HepG2 (cell line): Measurements from ENCODE around the gene MYLK. TPM values are rescaled to one million over a fixed set of nuclear protein-coding genes. Genes with fewer than 3 reads are reported as not detected.

ENCODE experiments used
- CHD2 ChIP-seq: IDR thresholded peaks from 2 replicates; pipeline ENCODE4 v1.6.1; 2011; ENCODE audit warnings: low read depth, low read length, improper control_type of control experiment
- EED ChIP-seq: sonication (generic); formaldehyde crosslinking; IDR thresholded peaks from 2 replicates; pipeline ENCODE4 v1.5.0; 2020; ENCODE audit warnings: mild to moderate bottlenecking, missing genetic modification reagents
- HNRNPK ChIP-seq: fragments of 200-400 bp; formaldehyde crosslinking; IDR thresholded peaks from 2 replicates; pipeline ENCODE4 v1.6.1; 2018; ENCODE audit warnings: low read length, low read depth, moderate library complexity, mild to moderate bottlenecking; ENCODE audit not compliant: poor library complexity, severe bottlenecking
- POLR2G ChIP-seq: fragments of 200-400 bp; formaldehyde crosslinking; IDR thresholded peaks from 2 replicates; pipeline ENCODE4 v1.6.1; 2018; ENCODE audit warnings: mild to moderate bottlenecking, low read depth, low read length, moderate library complexity
- RFX3 ChIP-seq: IDR thresholded peaks from 2 replicates; pipeline ENCODE4 v1.6.1; 2016; ENCODE audit warnings: missing biosample characterization, missing genetic modification reagents
- TCF12 ChIP-seq, 2 experiments: fragments of 450-650 bp in 1 of 2; sonication (generic) in 1 of 2; formaldehyde crosslinking in 1 of 2; IDR thresholded peaks; 2 replicates each; pipeline versions ENCODE4 v1.6.1 to v1.8.0; 2017 to 2022; ENCODE audit warnings: antibody characterized with exemption in 1 of 2, mild to moderate bottlenecking in 1 of 2, missing genetic modification reagents in 1 of 2, moderate library complexity in 1 of 2
- TCF7 ChIP-seq: sonication (generic); IDR thresholded peaks from 2 replicates; pipeline ENCODE4 v1.6.1; 2016; ENCODE audit warnings: antibody characterized with exemption, low read depth
- ZBTB25 ChIP-seq: IDR thresholded peaks from 2 replicates; pipeline ENCODE4 v1.6.1; 2018; ENCODE audit warnings: missing genetic modification reagents
- ZFP91 ChIP-seq: sonication (generic); formaldehyde crosslinking; IDR thresholded peaks from 2 replicates; pipeline ENCODE4 v1.9.0; 2022; ENCODE audit warnings: missing genetic modification reagents, mild to moderate bottlenecking, borderline replicate concordance
- ZMYM3 ChIP-seq: sonication (generic); formaldehyde crosslinking; IDR thresholded peaks from 2 replicates; pipeline ENCODE4 v1.5.1; 2020; ENCODE audit warnings: mild to moderate bottlenecking, missing genetic modification reagents
- ZNF160 ChIP-seq: sonication (generic); formaldehyde crosslinking; IDR thresholded peaks from 2 replicates; pipeline ENCODE4 v1.8.0; 2022; ENCODE audit warnings: mild to moderate bottlenecking, inconsistent platforms, missing genetic modification reagents
- ZNF230 ChIP-seq: sonication (generic); formaldehyde crosslinking; IDR thresholded peaks from 2 replicates; pipeline ENCODE4 v1.4.0; 2020; ENCODE audit warnings: mild to moderate bottlenecking, missing genetic modification reagents
- ZNF326 ChIP-seq: sonication (generic); formaldehyde crosslinking; IDR thresholded peaks from 2 replicates; pipeline ENCODE4 v1.4.0; 2020; ENCODE audit warnings: missing genetic modification reagents, borderline replicate concordance
- ZNF354B ChIP-seq: sonication (generic); formaldehyde crosslinking; IDR thresholded peaks from 2 replicates; pipeline ENCODE4 v1.8.0; 2022; ENCODE audit warnings: mild to moderate bottlenecking, missing genetic modification reagents
- polyA plus RNA-seq, 8 experiments: library from polyadenylated mRNA; depleted of rRNA in 3 of 8; stranded (reverse) in 7 of 8; unstranded in 1 of 8; fragments of >200 nt; fragmentation: Illumina TruSeq in 4 of 8; extraction: Trizol in 4 of 8; gene quantifications; 2 replicates each; pipeline versions ENCODE4 v1.2.1 to v1.2.3, GENCODE V29; 2011 to 2016; ENCODE audit warnings: low read depth in 4 of 8, missing spikeins in 1 of 8, mixed read lengths in 1 of 8; ENCODE audit not compliant: insufficient read depth in 1 of 8
- total RNA-seq, 5 experiments: library from RNA; depleted of rRNA; stranded (reverse); fragments of >200 nt; fragmentation: Illumina TruSeq; extraction: Trizol; gene quantifications; 2 replicates each; pipeline ENCODE4 v1.2.3, GENCODE V29; 2016; ENCODE audit warnings: low read depth in 1 of 5
- TF ChIP-seq, protein P1 (sequence below): sonication (generic); formaldehyde crosslinking; IDR thresholded peaks from 2 replicates; pipeline ENCODE4 v1.5.0; 2020; ENCODE audit warnings: mild to moderate bottlenecking, missing genetic modification reagents, borderline replicate concordance
- TF ChIP-seq, protein P2 (sequence below): sonication (generic); formaldehyde crosslinking; IDR thresholded peaks from 2 replicates; pipeline ENCODE4 v1.9.0; 2021; ENCODE audit warnings: missing genetic modification reagents, borderline replicate concordance

MYLK gene
- total and polyA plus RNA-seq, 2 of the 13 experiments (the other 11 are each of a cell fraction or from before 2014, with no cell fraction given): 10.6 to 34.9 TPM

GRCh38 chr3:123758081-123758564 is 126.0 kb downstream of the MYLK start (continued):
- TF ChIP-seq EED (CRISPR knock-in tag) (no peak), TCF7 (no peak), CHD2 (no peak), ZBTB25 (CRISPR knock-in tag) (no peak), HNRNPK (no peak), ZFP91 (no peak), TCF12 (IDR thresholded peaks at IDR 0.05) (no peak), TCF12 (CRISPR knock-in tag; IDR thresholded peaks at IDR 0.05) (no peak), ZNF326 (CRISPR knock-in tag) (no peak), RFX3 (CRISPR knock-in tag) (no peak), ZMYM3 (CRISPR knock-in tag) (0 out of 2 replicates have a peak, but pooled peaks have one; percentile 18), POLR2G (no peak), ZNF354B (no peak), ZNF160 (no peak), ZNF230 (CRISPR knock-in tag) (no peak)
- TF ChIP-seq, protein P1, sequence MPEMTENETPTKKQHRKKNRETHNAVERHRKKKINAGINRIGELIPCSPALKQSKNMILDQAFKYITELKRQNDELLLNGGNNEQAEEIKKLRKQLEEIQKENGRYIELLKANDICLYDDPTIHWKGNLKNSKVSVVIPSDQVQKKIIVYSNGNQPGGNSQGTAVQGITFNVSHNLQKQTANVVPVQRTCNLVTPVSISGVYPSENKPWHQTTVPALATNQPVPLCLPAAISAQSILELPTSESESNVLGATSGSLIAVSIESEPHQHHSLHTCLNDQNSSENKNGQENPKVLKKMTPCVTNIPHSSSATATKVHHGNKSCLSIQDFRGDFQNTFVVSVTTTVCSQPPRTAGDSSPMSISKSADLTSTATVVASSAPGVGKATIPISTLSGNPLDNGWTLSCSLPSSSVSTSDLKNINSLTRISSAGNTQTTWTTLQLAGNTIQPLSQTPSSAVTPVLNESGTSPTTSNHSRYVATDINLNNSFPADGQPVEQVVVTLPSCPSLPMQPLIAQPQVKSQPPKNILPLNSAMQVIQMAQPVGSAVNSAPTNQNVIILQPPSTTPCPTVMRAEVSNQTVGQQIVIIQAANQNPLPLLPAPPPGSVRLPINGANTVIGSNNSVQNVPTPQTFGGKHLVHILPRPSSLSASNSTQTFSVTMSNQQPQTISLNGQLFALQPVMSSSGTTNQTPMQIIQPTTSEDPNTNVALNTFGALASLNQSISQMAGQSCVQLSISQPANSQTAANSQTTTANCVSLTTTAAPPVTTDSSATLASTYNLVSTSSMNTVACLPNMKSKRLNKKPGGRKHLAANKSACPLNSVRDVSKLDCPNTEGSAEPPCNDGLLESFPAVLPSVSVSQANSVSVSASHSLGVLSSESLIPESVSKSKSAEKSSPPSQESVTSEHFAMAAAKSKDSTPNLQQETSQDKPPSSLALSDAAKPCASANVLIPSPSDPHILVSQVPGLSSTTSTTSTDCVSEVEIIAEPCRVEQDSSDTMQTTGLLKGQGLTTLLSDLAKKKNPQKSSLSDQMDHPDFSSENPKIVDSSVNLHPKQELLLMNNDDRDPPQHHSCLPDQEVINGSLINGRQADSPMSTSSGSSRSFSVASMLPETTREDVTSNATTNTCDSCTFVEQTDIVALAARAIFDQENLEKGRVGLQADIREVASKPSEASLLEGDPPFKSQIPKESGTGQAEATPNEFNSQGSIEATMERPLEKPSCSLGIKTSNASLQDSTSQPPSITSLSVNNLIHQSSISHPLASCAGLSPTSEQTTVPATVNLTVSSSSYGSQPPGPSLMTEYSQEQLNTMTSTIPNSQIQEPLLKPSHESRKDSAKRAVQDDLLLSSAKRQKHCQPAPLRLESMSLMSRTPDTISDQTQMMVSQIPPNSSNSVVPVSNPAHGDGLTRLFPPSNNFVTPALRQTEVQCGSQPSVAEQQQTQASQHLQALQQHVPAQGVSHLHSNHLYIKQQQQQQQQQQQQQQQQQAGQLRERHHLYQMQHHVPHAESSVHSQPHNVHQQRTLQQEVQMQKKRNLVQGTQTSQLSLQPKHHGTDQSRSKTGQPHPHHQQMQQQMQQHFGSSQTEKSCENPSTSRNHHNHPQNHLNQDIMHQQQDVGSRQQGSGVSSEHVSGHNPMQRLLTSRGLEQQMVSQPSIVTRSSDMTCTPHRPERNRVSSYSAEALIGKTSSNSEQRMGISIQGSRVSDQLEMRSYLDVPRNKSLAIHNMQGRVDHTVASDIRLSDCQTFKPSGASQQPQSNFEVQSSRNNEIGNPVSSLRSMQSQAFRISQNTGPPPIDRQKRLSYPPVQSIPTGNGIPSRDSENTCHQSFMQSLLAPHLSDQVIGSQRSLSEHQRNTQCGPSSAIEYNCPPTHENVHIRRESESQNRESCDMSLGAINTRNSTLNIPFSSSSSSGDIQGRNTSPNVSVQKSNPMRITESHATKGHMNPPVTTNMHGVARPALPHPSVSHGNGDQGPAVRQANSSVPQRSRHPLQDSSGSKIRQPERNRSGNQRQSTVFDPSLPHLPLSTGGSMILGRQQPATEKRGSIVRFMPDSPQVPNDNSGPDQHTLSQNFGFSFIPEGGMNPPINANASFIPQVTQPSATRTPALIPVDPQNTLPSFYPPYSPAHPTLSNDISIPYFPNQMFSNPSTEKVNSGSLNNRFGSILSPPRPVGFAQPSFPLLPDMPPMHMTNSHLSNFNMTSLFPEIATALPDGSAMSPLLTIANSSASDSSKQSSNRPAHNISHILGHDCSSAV: no peak
- TF ChIP-seq, protein P2, sequence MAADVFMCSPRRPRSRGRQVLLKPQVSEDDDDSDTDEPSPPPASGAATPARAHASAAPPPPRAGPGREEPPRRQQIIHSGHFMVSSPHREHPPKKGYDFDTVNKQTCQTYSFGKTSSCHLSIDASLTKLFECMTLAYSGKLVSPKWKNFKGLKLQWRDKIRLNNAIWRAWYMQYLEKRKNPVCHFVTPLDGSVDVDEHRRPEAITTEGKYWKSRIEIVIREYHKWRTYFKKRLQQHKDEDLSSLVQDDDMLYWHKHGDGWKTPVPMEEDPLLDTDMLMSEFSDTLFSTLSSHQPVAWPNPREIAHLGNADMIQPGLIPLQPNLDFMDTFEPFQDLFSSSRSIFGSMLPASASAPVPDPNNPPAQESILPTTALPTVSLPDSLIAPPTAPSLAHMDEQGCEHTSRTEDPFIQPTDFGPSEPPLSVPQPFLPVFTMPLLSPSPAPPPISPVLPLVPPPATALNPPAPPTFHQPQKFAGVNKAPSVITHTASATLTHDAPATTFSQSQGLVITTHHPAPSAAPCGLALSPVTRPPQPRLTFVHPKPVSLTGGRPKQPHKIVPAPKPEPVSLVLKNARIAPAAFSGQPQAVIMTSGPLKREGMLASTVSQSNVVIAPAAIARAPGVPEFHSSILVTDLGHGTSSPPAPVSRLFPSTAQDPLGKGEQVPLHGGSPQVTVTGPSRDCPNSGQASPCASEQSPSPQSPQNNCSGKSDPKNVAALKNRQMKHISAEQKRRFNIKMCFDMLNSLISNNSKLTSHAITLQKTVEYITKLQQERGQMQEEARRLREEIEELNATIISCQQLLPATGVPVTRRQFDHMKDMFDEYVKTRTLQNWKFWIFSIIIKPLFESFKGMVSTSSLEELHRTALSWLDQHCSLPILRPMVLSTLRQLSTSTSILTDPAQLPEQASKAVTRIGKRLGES: no peak
